Duodenal mucosa (tissue), 2 donors: ENCODE results near the gene ATP8B2.

Source experiments
- H3K27ac ChIP-seq: one replicate; pipeline ENCODE4 v1.7.0; 2013; ENCODE audit warnings: low read depth, low read length
- H3K27me3 ChIP-seq, 2 donors: one replicate each; pipeline ENCODE4 v1.7.0; 2013; ENCODE audit warnings: low read length in 2 of 2, control low read depth in 1 of 2; ENCODE audit not compliant: insufficient read depth in 2 of 2, control insufficient read depth in 1 of 2
- H3K36me3 ChIP-seq, 2 donors: one replicate each; pipeline ENCODE4 v1.7.0; 2013; ENCODE audit warnings: low read length in 2 of 2, control low read depth in 1 of 2; ENCODE audit not compliant: insufficient read depth in 2 of 2, control insufficient read depth in 1 of 2
- H3K4me1 ChIP-seq, 2 donors: one replicate each; pipeline ENCODE4 v1.7.0; 2013; ENCODE audit warnings: low read length in 2 of 2, control low read depth in 1 of 2; ENCODE audit not compliant: insufficient read depth in 2 of 2, control insufficient read depth in 1 of 2
- H3K4me3 ChIP-seq, 2 donors: one replicate each; pipeline ENCODE4 v1.7.0; 2013; ENCODE audit warnings: low read length in 2 of 2, low read depth in 1 of 2
- H3K9ac ChIP-seq, 2 donors: one replicate each; pipeline ENCODE4 v1.7.0; 2013; ENCODE audit warnings: low read length in 2 of 2, low read depth in 1 of 2
- H3K9me3 ChIP-seq, 2 donors: one replicate each; pipeline ENCODE4 v1.7.0; 2013; ENCODE audit warnings: low read length in 2 of 2, control low read depth in 1 of 2; ENCODE audit not compliant: control insufficient read depth in 1 of 2

The ATP8B2 gene

DNA sequence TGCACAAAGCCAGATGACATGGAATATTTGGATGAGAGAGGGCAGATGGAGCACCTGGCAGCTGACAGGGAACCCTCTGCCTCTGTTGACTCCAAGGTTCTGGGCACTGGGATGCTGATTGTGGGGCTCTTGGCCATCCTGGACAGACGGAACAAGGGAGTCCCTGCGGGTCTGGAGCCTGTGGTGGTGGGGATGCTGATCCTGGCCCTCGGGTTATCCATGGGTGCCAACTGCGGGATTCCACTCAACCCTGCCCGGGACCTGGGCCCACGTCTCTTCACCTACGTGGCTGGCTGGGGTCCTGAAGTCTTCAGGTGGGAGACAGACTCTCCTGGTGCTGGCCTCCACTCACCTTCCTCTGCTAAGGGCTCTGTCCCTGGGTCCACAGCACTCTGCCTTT lies 1.8 kb upstream of the ATP8B2 start:
- no peak overlapping the region for H3K9ac ChIP-seq
- peaks cover 30 to 31% of the 10 kb centered on the region in 2 donors for H3K4me1 ChIP-seq
- peaks cover 12 to 13% of the 10 kb centered on the region in 2 donors for H3K27me3 ChIP-seq
- no peaks in the 10 kb centered on the region for H3K36me3 ChIP-seq
- H3K27ac ChIP-seq: no peak overlapping the region
- H3K4me3 ChIP-seq: no peak overlapping the region
- no peaks in the 10 kb centered on the region for H3K9me3 ChIP-seq

DNA sequence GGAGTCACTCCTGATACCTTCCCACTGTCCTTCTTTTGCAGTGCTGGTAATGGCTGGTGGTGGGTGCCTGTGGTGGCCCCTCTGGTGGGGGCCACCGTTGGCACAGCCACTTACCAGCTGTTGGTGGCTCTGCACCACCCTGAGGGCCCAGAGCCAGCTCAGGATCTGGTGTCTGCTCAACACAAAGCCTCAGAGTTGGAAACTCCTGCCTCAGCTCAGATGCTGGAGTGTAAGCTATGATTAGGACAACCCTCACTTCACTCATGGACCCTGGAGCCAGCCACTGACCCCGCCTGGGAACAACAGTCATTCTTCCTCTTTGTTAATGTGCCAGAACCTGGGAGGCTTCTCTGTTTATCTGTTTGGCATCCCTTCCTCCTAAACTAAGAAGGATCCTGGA lies 1.1 kb upstream of the ATP8B2 start:
- Histone ChIP-seq H3K27ac (no peak overlapping the region), H3K4me3 (peak overlapping the region in 1 of 2 donors; percentile 81)

DNA sequence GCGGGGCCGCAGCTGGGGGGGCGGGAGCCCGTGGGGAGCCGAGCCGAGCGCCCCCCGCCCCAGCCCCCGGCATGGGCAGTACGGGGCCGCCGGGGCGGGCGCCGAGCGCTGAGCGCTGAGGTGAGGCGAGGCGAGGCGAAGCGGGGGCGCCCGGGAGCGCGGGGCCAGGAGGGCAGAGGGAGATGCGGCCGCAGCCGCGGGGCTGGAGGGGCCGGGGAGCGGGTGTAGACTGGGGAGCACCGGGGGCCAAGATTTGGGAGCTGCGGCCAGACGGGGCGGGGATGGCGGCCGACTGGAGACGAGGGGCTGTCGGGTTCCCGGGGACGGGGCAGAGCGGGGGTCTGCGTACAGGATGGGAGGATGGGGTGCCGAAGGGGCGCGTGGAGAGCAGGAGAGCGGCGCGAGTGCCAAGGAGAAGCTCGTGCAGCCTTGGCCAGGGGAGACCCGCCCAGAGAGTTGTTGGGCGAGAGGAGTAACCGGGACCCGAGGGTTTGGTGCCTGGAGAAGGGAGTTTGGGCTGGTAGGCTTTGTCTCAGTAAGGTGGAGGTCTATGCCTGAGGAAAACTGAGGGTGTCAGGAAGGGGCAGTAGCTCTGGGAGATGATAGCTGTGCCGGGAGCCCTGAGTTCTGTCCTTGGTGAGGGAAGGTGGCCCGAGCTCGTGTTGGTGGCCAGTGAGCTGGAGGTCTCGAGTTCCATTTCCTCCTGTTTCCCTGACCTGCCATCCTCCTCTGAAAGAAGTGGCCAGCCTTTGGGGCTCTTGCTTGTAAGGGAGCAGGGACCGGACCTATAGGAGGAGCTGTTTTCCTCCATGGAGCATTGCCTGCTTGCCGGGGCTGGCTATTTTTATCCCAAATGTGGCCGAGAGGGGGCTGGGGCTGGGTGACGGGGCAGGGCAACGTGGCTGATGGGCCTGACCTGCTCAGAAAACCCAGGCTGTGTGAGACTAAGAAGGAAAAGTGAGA lies 539 bp downstream of the ATP8B2 start:
- H3K36me3 ChIP-seq: peaks cover 0 to 3% of the 10 kb centered on the region in 2 donors
- H3K27ac ChIP-seq: peak overlapping the region; percentile 70
- peaks cover 40 to 48% of the 10 kb centered on the region in 2 donors for H3K4me1 ChIP-seq
- no peaks in the 10 kb centered on the region for H3K9me3 ChIP-seq
- peaks cover 17 to 19% of the 10 kb centered on the region in 2 donors for H3K27me3 ChIP-seq
- H3K4me3 ChIP-seq: peak overlapping the region; percentile 59 to 73
- H3K9ac ChIP-seq: peak overlapping the region; percentile 51 to 63

More for the DNA sequence above, 1.1 kb upstream of the ATP8B2 start:
- Histone ChIP-seq H3K9me3 (no peaks in the 10 kb centered on the region), H3K36me3 (no peaks in the 10 kb centered on the region), H3K9ac (no peak overlapping the region), H3K4me1 (peaks cover 35 to 36% of the 10 kb centered on the region in 2 donors), H3K27me3 (peaks cover 17% of the 10 kb centered on the region in 2 donors)

DNA sequence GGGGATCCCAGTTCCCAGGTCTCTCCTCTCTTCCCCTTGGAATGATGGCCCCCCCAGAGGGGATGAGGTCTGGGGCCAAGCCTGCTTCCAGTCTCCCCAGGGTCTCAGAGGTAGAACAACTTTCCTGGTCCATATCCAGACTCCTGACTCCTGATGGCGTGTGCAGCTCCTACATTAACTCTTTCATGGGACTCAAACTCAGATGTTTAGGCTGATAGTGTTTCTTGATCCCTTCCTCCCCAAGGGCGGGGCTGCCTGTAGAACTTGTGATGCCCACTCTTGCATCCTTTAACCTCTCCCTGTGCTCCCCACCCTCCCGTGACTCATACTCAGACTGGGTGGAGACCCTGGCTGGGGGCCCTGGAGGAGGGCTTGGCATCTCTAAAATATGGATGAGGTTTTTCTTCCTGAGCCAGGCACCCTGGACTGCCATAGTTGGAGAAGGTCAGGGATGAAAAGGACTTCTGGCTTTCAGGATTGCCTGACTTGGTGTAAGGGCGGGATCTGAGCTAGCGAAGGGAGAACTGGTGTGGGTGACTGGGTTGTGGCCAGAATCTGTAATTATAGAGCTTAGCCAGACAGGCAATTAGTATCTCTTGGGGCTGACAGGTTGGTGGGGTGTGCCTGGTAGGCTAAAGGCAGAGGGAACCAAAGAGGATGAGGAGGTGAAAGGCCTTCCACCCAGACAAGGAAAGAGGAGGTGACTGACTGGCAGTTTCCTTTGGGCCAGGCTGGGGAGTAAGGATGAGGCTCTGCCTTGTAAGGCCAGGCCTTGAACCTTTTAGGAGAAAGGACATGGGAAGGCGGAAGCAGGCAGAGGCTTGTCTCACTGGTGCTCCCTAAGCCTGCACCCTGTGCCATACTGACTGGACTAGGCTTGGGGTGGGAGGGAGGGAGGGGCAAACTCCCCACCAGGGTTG lies 1.5 kb downstream of the ATP8B2 start:
- H3K27me3 ChIP-seq: peaks cover 17 to 19% of the 10 kb centered on the region in 2 donors
- peaks cover 40 to 48% of the 10 kb centered on the region in 2 donors for H3K4me1 ChIP-seq
- peak overlapping the region in 1 of 2 donors; percentile 51 for H3K9ac ChIP-seq

DNA sequence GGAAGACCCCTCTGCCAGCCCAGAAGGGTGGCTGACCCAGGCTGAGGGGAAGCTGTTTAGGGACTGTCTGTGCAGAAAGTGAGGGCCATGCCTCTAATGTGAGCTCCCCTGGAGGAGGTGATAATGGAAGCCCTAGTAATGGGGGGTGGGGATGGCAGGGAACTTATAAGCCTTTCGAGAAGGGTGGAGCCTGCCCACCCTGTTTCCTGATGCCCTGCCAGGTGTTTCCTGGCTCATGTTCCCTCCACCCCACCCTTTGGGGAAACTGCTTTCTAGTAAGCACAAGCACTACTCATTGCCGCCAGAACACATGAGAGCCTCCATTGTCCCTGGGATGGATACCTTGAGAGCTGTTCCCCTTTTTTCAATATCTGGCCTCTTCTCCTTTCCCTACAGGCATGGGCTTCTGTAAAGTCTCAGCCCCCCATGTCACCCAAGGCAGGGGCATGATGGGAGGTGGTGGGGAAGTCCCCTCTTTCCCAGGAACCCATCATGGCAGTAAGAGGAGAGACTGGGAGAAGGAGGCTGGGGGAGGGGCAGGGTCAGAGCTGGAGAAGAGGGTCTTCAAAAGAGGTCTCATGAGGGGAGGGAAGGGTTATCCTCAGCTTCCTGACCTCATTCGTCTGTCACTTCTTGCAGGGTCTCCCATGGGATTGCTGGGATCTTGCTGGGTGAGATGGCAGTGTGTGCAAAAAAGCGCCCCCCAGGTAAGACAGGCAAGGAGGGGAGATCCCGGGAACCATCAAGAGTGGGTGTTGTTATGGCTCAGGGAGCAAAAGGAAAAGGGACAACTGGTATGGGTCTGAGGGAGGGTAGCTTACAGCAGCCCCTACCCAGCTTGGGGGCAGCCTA lies 2.4 kb downstream of the ATP8B2 start:
- Histone ChIP-seq H3K27ac (no peak overlapping the region), H3K4me3 (peak overlapping the region; percentile 67), H3K4me1 (peaks cover 40 to 48% of the 10 kb centered on the region in 2 donors), H3K9ac (peak overlapping the region; percentile 3 to 54), H3K27me3 (peaks cover 17 to 19% of the 10 kb centered on the region in 2 donors), H3K36me3 (peaks cover 0 to 15% of the 10 kb centered on the region in 2 donors), H3K9me3 (no peaks in the 10 kb centered on the region)

More for the DNA sequence above, 1.5 kb downstream of the ATP8B2 start:
- no peaks in the 10 kb centered on the region for H3K9me3 ChIP-seq
- peak overlapping the region; percentile 59 to 73 for H3K4me3 ChIP-seq
- H3K36me3 ChIP-seq: peaks cover 0 to 11% of the 10 kb centered on the region in 2 donors
- peak overlapping the region; percentile 70 for H3K27ac ChIP-seq

DNA sequence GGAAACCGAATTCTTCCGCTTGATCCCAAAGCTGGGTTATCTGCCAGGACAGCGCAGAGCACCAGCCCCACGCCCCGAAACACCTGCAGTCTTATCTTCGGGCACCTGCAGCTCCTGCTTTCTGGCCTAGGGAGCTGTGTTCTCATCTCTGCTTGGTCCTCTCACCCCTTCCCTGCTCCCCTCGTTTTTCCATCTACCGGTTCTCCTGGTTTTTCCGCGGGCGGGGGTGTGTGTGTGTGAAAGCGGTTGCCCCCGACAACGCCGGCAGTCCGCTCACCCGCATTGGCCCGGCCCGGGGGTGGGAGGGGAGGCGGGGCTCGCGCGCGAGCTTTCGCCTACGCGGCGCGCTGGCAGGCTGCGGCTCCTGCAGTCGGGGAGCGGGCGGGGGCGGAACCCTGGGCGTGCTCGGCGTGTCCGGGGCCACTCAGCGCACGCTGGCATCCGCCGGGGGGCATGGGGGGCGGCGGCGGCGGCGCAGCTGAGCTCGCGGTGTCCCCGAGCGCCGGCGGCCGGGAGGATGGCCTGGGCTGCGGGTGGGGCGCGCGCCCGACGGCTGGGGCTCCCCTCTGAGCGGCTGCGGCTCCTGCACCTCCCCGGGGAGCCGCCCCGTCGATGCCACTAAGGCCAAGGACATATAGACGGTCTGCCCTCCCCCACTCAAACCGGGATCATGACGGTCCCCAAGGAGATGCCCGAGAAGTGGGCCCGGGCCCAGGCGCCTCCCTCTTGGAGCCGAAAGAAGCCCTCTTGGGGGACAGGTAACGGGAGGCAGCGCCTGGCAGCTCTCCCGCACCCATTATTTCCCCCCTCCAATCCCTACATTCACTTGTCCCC lies 3.2 kb downstream of the ATP8B2 start:
- peaks cover 14 to 19% of the 10 kb centered on the region in 2 donors for H3K27me3 ChIP-seq
- H3K36me3 ChIP-seq: peaks cover 0 to 15% of the 10 kb centered on the region in 2 donors
- no peak overlapping the region for H3K27ac ChIP-seq
- peaks cover 40 to 48% of the 10 kb centered on the region in 2 donors for H3K4me1 ChIP-seq
- H3K9me3 ChIP-seq: no peaks in the 10 kb centered on the region
- H3K4me3 ChIP-seq: peak overlapping the region; percentile 67
- H3K9ac ChIP-seq: peak overlapping the region; percentile 32 to 54

DNA sequence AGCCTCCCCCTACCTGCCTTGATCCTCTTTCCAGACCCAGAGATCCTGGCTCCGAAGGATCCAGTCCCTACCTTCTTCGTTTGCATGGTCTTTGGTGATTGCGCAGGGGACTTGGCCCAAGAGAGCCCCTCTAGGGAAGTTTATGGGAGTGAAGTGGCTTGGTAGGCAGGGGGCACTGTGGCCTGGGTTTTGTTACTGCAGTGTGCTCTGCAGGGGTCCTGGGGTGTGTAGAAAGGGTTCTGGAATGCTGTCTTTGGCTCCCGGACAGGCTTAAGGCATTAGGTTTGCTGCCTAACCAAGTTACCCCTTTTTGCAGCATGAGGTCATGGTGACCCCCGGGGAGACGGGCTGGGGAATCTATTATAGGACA lies 3.8 kb downstream of the ATP8B2 start:
- peak overlapping the region; percentile 49 to 54 for H3K4me3 ChIP-seq
- peak overlapping the region in 1 of 2 donors; percentile 32 for H3K9ac ChIP-seq
- no peak overlapping the region for H3K27ac ChIP-seq
- no peaks in the 10 kb centered on the region for H3K9me3 ChIP-seq
- H3K4me1 ChIP-seq: peaks cover 43 to 53% of the 10 kb centered on the region in 2 donors
- peaks cover 13 to 19% of the 10 kb centered on the region in 2 donors for H3K27me3 ChIP-seq
- peaks cover 0 to 15% of the 10 kb centered on the region in 2 donors for H3K36me3 ChIP-seq

DNA sequence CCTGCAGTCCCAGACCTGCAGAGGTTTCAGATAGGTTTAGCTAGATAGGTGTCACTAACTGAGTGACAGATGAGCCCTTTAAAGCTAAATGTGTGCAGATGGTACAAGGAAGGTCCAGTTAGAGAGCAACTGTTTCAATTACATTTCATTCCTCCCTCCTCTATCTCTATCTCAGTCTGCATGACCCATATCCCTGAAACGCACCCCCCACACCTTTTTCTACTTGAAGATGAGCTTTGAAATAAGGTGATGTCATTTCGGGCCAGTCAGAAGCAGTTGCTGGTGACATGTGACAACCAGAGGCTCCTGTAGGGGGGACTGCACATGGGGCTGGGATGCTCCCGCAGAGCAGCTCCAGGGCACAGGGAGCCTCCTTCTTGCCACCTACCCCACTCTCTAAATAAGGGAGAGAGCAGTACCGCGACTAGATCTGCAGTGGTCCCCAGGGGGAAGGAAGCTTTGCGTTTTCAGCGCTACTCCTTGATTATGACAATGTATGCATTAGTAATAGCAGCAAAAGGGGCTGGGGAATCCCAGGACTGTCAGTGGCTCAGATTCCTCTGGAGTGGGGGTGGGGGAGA lies 4.3 kb downstream of the ATP8B2 start:
- Histone ChIP-seq H3K27ac (no peak overlapping the region), H3K27me3 (peaks cover 13 to 19% of the 10 kb centered on the region in 2 donors), H3K4me3 (peak overlapping the region; percentile 49 to 54), H3K36me3 (peaks cover 0 to 15% of the 10 kb centered on the region in 2 donors), H3K9me3 (no peaks in the 10 kb centered on the region), H3K4me1 (peaks cover 43 to 55% of the 10 kb centered on the region in 2 donors), H3K9ac (no peak overlapping the region)
